Calu3 (cell line): ENCODE results near the gene THEMIS. TPM values are rescaled to one million over a fixed set of nuclear protein-coding genes. Genes with fewer than 3 reads are reported as not detected.

Experiments used
- BruUV-seq: library from RNA; stranded (reverse); fragments of 400-500 nt; replicated peaks from 2 replicates; lab custom pipeline; 2021; lab: Mats Ljungman, UMichigan
- CTCF ChIA-PET: fragments of 300-600 bp; sonication (Branson Sonifier 250); formaldehyde crosslinking; loops from one replicate; lab custom pipeline; 2022; ENCODE audit warnings: antibody characterized with exemption; lab: Charles Lee
- DNase-seq: peaks from one replicate; pipeline ENCODE4 v3.0.0; 2022
- H3K27ac Mint-ChIP-seq: one replicate; pipeline ENCODE4 v1.8.0; 2022; ENCODE audit warnings: mixed read lengths; ENCODE audit not compliant: unreplicated experiment
- H3K27me3 Mint-ChIP-seq: one replicate; pipeline ENCODE4 v1.8.0; 2022; ENCODE audit warnings: mixed read lengths; ENCODE audit not compliant: unreplicated experiment
- H3K36me3 Mint-ChIP-seq: one replicate; pipeline ENCODE4 v1.8.0; 2022; ENCODE audit warnings: mild to moderate bottlenecking, moderate library complexity, mixed read lengths; ENCODE audit not compliant: insufficient read depth, unreplicated experiment
- H3K4me1 Mint-ChIP-seq: one replicate; pipeline ENCODE4 v1.8.0; 2022; ENCODE audit warnings: mild to moderate bottlenecking, low read depth, mixed read lengths; ENCODE audit not compliant: unreplicated experiment
- H3K4me3 Mint-ChIP-seq: one replicate; pipeline ENCODE4 v1.8.0; 2022; ENCODE audit warnings: mild to moderate bottlenecking, low read depth, moderate library complexity, mixed read lengths; ENCODE audit not compliant: unreplicated experiment
- H3K9me3 Mint-ChIP-seq: one replicate; pipeline ENCODE4 v1.8.0; 2022; ENCODE audit warnings: low read depth, mixed read lengths; ENCODE audit not compliant: unreplicated experiment
- CTCF ChIP-seq: fragments of 200-600 bp; IDR thresholded peaks from one replicate; pipeline ENCODE4 v1.8.0; 2022; ENCODE audit warnings: antibody characterized with exemption; ENCODE audit not compliant: unreplicated experiment
- intact Hi-C: fragments of 100-400 bp; cut with micrococcal nuclease; formaldehyde crosslinking; loops from one replicate; pipeline ENCODE4 v1.10.0; 2022; ENCODE audit not compliant: unreplicated experiment
- total RNA-seq: library from RNA; stranded (reverse); gene quantifications from 2 replicates; pipeline ENCODE4 v1.2.3, GENCODE V29; 2022

THEMIS gene
- total RNA-seq, 1 experiment from 2014 or later: not detected

- H3K4me1 Mint-ChIP-seq: no peaks in the 10 kb centered on the region
- intact Hi-C loops: no loop called here
- BruUV-seq: no TSS peak
- no peaks in the 10 kb centered on the region for H3K36me3 Mint-ChIP-seq
- no peak for DNase-seq
- H3K9me3 Mint-ChIP-seq: no peaks in the 10 kb centered on the region
- H3K4me3 Mint-ChIP-seq: no peak overlapping the region
- CTCF ChIA-PET: interaction anchor here (0.6 kb wide), 1 partner anchor 33 kb away, joined by 6 read pairs; no protein-coding TSS in a partner anchor
- no peaks in the 10 kb centered on the region for H3K27me3 Mint-ChIP-seq
- TF ChIP-seq CTCF: no peak
- no peak overlapping the region for H3K27ac Mint-ChIP-seq
Measured at GRCh38 chr6:127914240-127914639, 13.4 kb upstream of the THEMIS start.

DNA sequence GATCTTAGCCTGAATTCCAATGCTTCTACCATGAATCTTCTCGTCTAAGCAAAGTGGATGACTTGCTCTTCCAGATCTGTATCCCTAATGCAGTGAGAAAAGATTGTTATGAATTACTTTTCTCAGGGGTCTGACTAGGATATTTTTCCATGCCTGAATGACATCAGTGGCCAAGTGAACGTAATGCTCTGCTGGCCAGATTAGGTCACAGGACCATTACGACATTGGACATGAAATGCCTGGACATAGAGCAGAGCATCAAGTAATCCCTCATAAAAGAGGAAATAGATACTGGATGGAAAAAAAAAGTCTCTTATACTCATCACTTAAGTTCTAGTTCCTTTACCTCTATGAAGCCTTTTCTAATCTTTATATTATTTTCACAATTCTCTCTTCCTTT, 12.1 kb upstream of the THEMIS start:
- BruUV-seq: no TSS peak
- Mint-ChIP-seq H3K9me3 (no peaks in the 10 kb centered on the region), H3K27ac (no peak overlapping the region), H3K4me3 (no peak overlapping the region), H3K36me3 (no peaks in the 10 kb centered on the region), H3K27me3 (no peaks in the 10 kb centered on the region), H3K4me1 (no peaks in the 10 kb centered on the region)
- no peak for DNase-seq
- intact Hi-C loops: no loop called here
- CTCF ChIA-PET: no interaction called here
- TF ChIP-seq CTCF: no peak

DNA sequence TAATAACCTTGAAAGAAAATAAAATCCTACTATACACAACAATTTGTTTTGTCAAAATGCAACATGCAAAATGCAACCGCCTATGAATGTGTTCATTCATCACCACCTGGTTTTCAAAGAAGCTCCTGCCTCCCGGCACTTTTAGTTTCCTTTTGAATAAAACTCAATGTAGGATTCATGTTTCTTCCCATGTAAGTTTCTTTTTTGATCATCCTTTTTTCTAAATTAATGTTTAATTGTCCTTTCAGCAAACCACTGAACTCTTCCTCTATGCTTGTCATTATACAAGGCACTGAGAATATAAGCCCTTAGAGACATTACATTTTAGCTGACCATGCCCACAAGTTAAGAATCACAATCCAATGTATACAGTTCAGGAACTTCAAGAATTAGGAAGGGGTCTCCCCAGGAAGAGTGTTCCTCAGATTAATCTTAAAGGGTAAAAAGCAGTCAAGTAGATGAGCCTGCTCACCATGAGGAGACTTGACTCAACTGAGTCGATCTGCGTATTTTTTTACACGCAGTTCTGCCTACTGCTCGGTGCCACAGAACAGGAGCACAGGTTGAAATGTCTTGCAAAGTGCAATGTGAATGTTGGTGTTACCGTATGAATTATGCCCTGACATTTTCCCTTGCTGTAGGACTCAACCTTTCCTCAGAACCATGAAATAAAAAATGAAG, 7.2 kb upstream of the THEMIS start:
- Mint-ChIP-seq H3K9me3 (no peaks in the 10 kb centered on the region), H3K4me3 (no peak overlapping the region), H3K27ac (no peak overlapping the region), H3K27me3 (no peaks in the 10 kb centered on the region), H3K36me3 (no peaks in the 10 kb centered on the region), H3K4me1 (no peaks in the 10 kb centered on the region)
- intact Hi-C loops: no loop called here
- CTCF ChIA-PET: no interaction called here
- no peak for DNase-seq
- no TSS peak for BruUV-seq
- no peak for TF ChIP-seq CTCF

DNA sequence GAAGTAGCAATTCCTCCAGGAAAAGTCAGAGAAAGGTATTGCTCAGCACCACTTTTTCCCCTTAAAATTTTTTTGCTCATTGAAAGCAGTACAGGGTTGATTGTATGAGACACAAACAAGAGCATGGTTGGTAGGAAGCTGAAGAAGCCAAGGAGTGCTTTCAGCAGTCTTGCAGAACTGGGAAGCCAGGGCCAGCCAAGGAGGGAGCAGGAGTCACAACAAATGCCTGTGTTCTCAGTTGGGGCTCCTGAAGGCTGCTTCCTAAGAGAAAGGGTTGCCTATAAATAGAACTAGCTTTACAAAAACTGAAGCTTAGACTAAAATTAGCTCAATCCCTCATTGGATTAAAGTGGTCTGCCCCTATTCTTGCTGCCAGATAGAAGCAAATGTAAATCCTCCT, 3.3 kb upstream of the THEMIS start:
- DNase-seq: no peak
- Mint-ChIP-seq H3K9me3 (no peaks in the 10 kb centered on the region), H3K27ac (no peak overlapping the region), H3K27me3 (no peaks in the 10 kb centered on the region), H3K4me1 (no peaks in the 10 kb centered on the region), H3K36me3 (no peaks in the 10 kb centered on the region), H3K4me3 (no peak overlapping the region)
- CTCF ChIA-PET: no interaction called here
- no TSS peak for BruUV-seq
- intact Hi-C loops: no loop called here
- no peak for TF ChIP-seq CTCF
